ENCODE measurements around the gene HM13.

GRCh38 chr20:31560094-31560745 is 46.0 kb downstream of the HM13 start:
- TF ChIP-seq CTCF (IDR thresholded peaks at IDR 0.05; ENCODE audit: low read depth, low read length): peak; percentile 96
- TF ChIP-seq POLR2A (IDR thresholded peaks at IDR 0.05; ENCODE audit: extremely low read depth, insufficient read length): no peak
- TF ChIP-seq MYC (IDR thresholded peaks at IDR 0.05; ENCODE audit: low read depth, low read length): no peak

Data from NB4 (cell line).